Measurements from ENCODE around the gene RERG.

- TF ChIP-seq, protein P1, sequence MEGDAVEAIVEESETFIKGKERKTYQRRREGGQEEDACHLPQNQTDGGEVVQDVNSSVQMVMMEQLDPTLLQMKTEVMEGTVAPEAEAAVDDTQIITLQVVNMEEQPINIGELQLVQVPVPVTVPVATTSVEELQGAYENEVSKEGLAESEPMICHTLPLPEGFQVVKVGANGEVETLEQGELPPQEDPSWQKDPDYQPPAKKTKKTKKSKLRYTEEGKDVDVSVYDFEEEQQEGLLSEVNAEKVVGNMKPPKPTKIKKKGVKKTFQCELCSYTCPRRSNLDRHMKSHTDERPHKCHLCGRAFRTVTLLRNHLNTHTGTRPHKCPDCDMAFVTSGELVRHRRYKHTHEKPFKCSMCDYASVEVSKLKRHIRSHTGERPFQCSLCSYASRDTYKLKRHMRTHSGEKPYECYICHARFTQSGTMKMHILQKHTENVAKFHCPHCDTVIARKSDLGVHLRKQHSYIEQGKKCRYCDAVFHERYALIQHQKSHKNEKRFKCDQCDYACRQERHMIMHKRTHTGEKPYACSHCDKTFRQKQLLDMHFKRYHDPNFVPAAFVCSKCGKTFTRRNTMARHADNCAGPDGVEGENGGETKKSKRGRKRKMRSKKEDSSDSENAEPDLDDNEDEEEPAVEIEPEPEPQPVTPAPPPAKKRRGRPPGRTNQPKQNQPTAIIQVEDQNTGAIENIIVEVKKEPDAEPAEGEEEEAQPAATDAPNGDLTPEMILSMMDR (IDR thresholded peaks at IDR 0.05; ENCODE audit: low read depth, low read length), result no peak
- no peak for TF ChIP-seq POLR2A (IDR thresholded peaks at IDR 0.05; ENCODE audit: extremely low read depth, insufficient read length)
These were observed 21.9 kb upstream of the RERG start for GRCh38 chr12:15243102-15243501.

Measured in NB4 (cell line).